Endothelial cell of umbilical vein (primary cell): Measurements from ENCODE around the gene GTPBP3. TPM values are rescaled to one million over a fixed set of nuclear protein-coding genes. Genes with fewer than 3 reads are reported as not detected.

ENCODE experiments used
- BruUV-seq: library from RNA; stranded (reverse); fragments of 400-500 nt; replicated peaks from 2 replicates; lab custom pipeline; 2021; lab: Mats Ljungman, UMichigan
- CTCF ChIA-PET: fragments of 300-600, 350-600 bp; sonication (Branson Sonifier 250); formaldehyde crosslinking; loops from one replicate; lab custom pipeline; 2021; ENCODE audit warnings: antibody characterized with exemption, inconsistent platforms; lab: Charles Lee
- POLR2A ChIA-PET: fragments of 300-600, 350-600 bp; sonication (Branson Sonifier 250); formaldehyde crosslinking; loops from one replicate; lab custom pipeline; 2021; ENCODE audit warnings: antibody characterized with exemption, inconsistent platforms; lab: Charles Lee
- DNase-seq: peaks from one replicate; pipeline ENCODE4 v3.0.0-alpha.2; 2011; ENCODE audit warnings: low read depth, low spot score
- FAIRE-seq: peaks from 2 replicates; lab custom pipeline; 2011; peaks lifted over from hg19 to GRCh38; lab: Jason Lieb, UNC
- H2AFZ ChIP-seq: 2 replicates; pipeline ENCODE4 v1.6.0; 2012; ENCODE audit warnings: low read depth, low read length, control low read depth, inconsistent platforms
- H3K27ac ChIP-seq: 2 replicates; pipeline ENCODE4 v1.5.1; 2011; ENCODE audit warnings: low read depth, mild to moderate bottlenecking, control low read depth, low read length, moderate library complexity; ENCODE audit not compliant: insufficient read depth
- H3K27me3 ChIP-seq, 2 experiments: 2 replicates each; pipeline versions ENCODE4 v1.6.0 to v1.6.1; 2011; ENCODE audit warnings: low read length in 2 of 2, mixed read lengths in 1 of 2; ENCODE audit not compliant: control insufficient read depth in 2 of 2, insufficient read depth in 2 of 2
- H3K36me3 ChIP-seq, 2 experiments: 2 replicates in 1 of 2; 3 replicates in 1 of 2; pipeline ENCODE4 v1.5.1; 2011; ENCODE audit warnings: low read length in 2 of 2, mild to moderate bottlenecking in 1 of 2, moderate library complexity in 1 of 2; ENCODE audit not compliant: control insufficient read depth in 2 of 2, insufficient read depth in 2 of 2; ENCODE audit errors: extremely low read depth in 1 of 2
- H3K4me1 ChIP-seq: 3 replicates; pipeline ENCODE4 v1.5.1; 2011; ENCODE audit warnings: mild to moderate bottlenecking, low read length; ENCODE audit not compliant: control insufficient read depth, insufficient read depth; ENCODE audit errors: extremely low read depth
- H3K4me2 ChIP-seq: 2 replicates; pipeline ENCODE4 v1.6.1; 2011; ENCODE audit warnings: low read length, control low read depth, mixed read lengths; ENCODE audit not compliant: insufficient read depth
- H3K4me3 ChIP-seq, 3 experiments: fragments of 200-600 bp in 1 of 3; sonication (generic), shearing (Covaris generic) in 1 of 3; replicated peaks in 1 of 3; 2 replicates each; pipeline ENCODE4 v1.5.1; 2011 to 2016; ENCODE audit warnings: control low read depth in 3 of 3, low read length in 3 of 3, mild to moderate bottlenecking in 2 of 3, inconsistent platforms in 1 of 3, low read depth in 1 of 3, moderate library complexity in 1 of 3; ENCODE audit not compliant: insufficient read depth in 1 of 3
- H3K79me2 ChIP-seq: 2 replicates; pipeline ENCODE4 v1.6.0; 2012; ENCODE audit warnings: low read length, inconsistent platforms; ENCODE audit not compliant: control insufficient read depth, insufficient read depth
- H3K9ac ChIP-seq: replicated peaks from 2 replicates; pipeline ENCODE3; 2011; ENCODE audit warnings: low read length, control low read depth; ENCODE audit not compliant: insufficient read depth; ENCODE audit errors: extremely low read depth
- H3K9me1 ChIP-seq: replicated peaks from 3 replicates; pipeline ENCODE4 v1.6.0; 2011; ENCODE audit warnings: mild to moderate bottlenecking, low read length; ENCODE audit not compliant: control insufficient read depth, insufficient read depth; ENCODE audit errors: extremely low read depth
- H3K9me3 ChIP-seq: replicated peaks from 2 replicates; pipeline ENCODE4 v1.5.1; 2012; ENCODE audit warnings: low read length, inconsistent platforms; ENCODE audit not compliant: control insufficient read depth, insufficient read depth
- H4K20me1 ChIP-seq: replicated peaks from 2 replicates; pipeline ENCODE3; 2011; ENCODE audit warnings: mild to moderate bottlenecking, low read length; ENCODE audit not compliant: control insufficient read depth, insufficient read depth; ENCODE audit errors: extremely low read depth
- EZH2 ChIP-seq: IDR thresholded peaks from 2 replicates; pipeline ENCODE4 v1.6.1; 2012; ENCODE audit warnings: borderline replicate concordance, low read depth, mild to moderate bottlenecking, moderate library complexity, low read length, inconsistent platforms; ENCODE audit not compliant: severe bottlenecking
- GATA2 ChIP-seq: IDR thresholded peaks from 2 replicates; pipeline ENCODE4 v1.7.0; 2011; ENCODE audit warnings: low read depth, mild to moderate bottlenecking, moderate library complexity, mixed read lengths, low read length; ENCODE audit not compliant: insufficient read length, insufficient read depth
- JUN ChIP-seq: IDR thresholded peaks from 2 replicates; pipeline ENCODE4 v1.6.1; 2011; ENCODE audit warnings: borderline replicate concordance, low read depth; ENCODE audit not compliant: insufficient read length, insufficient read depth
- MYC ChIP-seq: IDR thresholded peaks from one replicate; pipeline ENCODE4 v1.6.1; 2011; ENCODE audit warnings: mild to moderate bottlenecking, low read depth, low read length
- POLR2A ChIP-seq: IDR thresholded peaks from 2 replicates; pipeline ENCODE4 v1.6.1; 2012; ENCODE audit warnings: low read depth, mild to moderate bottlenecking, control low read depth, low read length
- POLR2AphosphoS5 ChIP-seq: IDR thresholded peaks from 2 replicates; pipeline ENCODE4 v1.6.1; 2012; ENCODE audit warnings: low read depth, mild to moderate bottlenecking, control low read depth, low read length, moderate library complexity; ENCODE audit not compliant: insufficient read depth
- dilution Hi-C: fragments of 300-500 bp; cut with MboI; formaldehyde crosslinking; loops from one replicate; pipeline ENCODE4 v1.15.0; 2019; ENCODE audit warnings: low sequenced_read_pairs; ENCODE audit not compliant: extremely low pct_ligation_motif_present
- intact Hi-C: fragments of 100-400 bp; cut with micrococcal nuclease; formaldehyde crosslinking; loops from one replicate; pipeline ENCODE4 v1.10.0; 2022
- polyA plus RNA-seq, 4 experiments: library from polyadenylated mRNA; depleted of rRNA in 3 of 4; stranded (reverse) in 3 of 4; unstranded in 1 of 4; fragments of >200 nt; gene quantifications; 2 replicates each; pipeline versions ENCODE4 v1.2.1 to v1.2.3, GENCODE V29; 2011 to 2012; ENCODE audit warnings: missing spikeins in 1 of 4
- total RNA-seq: library from RNA; stranded (reverse); gene quantifications from 2 replicates; pipeline ENCODE4 v1.2.3, GENCODE V29; 2021
- TF ChIP-seq, protein P1 (sequence below), 2 donors: IDR thresholded peaks; 1 replicate in 1 of 2; 2 replicates in 1 of 2; pipeline ENCODE4 v1.5.1; 2011; ENCODE audit warnings: low read length in 2 of 2, mild to moderate bottlenecking in 2 of 2, moderate library complexity in 2 of 2, control low read depth in 1 of 2, inconsistent platforms in 1 of 2, low read depth in 1 of 2; ENCODE audit not compliant: insufficient read depth in 1 of 2; ENCODE audit errors: extremely low read depth in 1 of 2

Gene GTPBP3
- total and polyA plus RNA-seq, 2 donors (not counting 3 experiments of a cell fraction or from before 2014, with no cell fraction given): 12.7 to 34.7 TPM

DNA sequence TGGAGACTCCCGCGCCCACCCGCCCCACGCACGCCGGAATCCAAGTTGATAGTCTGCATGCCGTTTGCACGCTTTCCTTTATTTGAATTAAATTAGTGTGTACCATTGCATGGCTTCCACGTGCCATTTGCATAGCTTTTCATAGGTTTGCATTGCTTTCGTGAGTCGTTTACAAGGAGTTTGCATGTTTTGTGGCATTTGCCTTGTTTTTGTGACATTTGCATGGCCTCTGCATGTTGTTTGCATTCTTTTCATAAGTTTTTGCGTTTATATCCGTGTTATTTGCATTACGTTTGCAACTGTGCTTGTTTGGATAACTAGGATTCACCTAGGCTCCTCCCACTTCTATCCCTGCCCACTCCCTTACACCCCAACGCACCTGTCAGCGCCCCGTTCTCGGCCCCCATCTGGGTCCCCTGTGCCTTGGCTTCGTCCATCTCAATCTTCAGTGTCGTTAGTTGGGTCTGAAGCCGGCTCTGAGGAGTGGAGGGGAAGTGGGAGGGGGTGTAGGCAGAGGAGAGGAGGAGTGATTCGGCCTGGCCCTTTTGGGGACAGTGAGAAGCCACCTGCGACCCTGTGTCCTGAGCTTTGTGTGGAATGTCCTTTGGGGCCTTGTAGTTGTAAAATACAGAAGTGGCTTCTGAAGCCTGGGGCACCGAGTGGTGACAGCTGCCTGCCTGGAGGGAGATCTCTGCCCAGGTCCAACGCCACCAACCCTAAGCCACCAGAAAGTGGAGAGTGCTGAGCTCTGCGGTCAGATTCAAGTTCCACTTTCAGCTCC, 54.2 kb downstream of the GTPBP3 start:
- dilution Hi-C loops (no loop called here), intact Hi-C loops (loop anchor here (1.0 kb wide), 2 partner anchors 45 to 99 kb away; no protein-coding TSS in a partner anchor)
- no peaks in the 10 kb centered on the region for H3K36me3 ChIP-seq
- BruUV-seq: no TSS peak
- POLR2A ChIA-PET: interaction anchor here (0.7 to 1.4 kb wide), 3 partner anchors 12 to 468 kb away, joined by 3 to 5 read pairs (median 3); partner anchors contain the start of gene MVB12A
- H3K9me1 ChIP-seq: no peaks in the 10 kb centered on the region
- FAIRE-seq (no peak), DNase-seq (no peak)
- H2AFZ ChIP-seq: peak overlapping the region; percentile 80
- CTCF ChIA-PET: interaction anchor here (0.7 to 3.2 kb wide), 14 partner anchors 17 to 162 kb away, joined by 3 to 12 read pairs (median 4); partner anchors contain the start of genes ABHD8, ANO8 and SLC27A1
- H4K20me1 ChIP-seq: no peaks in the 10 kb centered on the region
- H3K79me2 ChIP-seq: no peaks in the 10 kb centered on the region
- H3K27me3 ChIP-seq: peaks cover 6% of the 10 kb centered on the region in 2 experiments
- peak overlapping the region; percentile 77 for H3K4me2 ChIP-seq
- no peak for TF ChIP-seq EZH2
- TF ChIP-seq POLR2AphosphoS5: no peak
- no peak for TF ChIP-seq GATA2
- TF ChIP-seq MYC: no peak
- TF ChIP-seq JUN: no peak
- no peak for TF ChIP-seq POLR2A
- TF ChIP-seq, protein P1, sequence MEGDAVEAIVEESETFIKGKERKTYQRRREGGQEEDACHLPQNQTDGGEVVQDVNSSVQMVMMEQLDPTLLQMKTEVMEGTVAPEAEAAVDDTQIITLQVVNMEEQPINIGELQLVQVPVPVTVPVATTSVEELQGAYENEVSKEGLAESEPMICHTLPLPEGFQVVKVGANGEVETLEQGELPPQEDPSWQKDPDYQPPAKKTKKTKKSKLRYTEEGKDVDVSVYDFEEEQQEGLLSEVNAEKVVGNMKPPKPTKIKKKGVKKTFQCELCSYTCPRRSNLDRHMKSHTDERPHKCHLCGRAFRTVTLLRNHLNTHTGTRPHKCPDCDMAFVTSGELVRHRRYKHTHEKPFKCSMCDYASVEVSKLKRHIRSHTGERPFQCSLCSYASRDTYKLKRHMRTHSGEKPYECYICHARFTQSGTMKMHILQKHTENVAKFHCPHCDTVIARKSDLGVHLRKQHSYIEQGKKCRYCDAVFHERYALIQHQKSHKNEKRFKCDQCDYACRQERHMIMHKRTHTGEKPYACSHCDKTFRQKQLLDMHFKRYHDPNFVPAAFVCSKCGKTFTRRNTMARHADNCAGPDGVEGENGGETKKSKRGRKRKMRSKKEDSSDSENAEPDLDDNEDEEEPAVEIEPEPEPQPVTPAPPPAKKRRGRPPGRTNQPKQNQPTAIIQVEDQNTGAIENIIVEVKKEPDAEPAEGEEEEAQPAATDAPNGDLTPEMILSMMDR (IDR thresholded peaks at IDR 0.05; ENCODE audit: extremely low read depth in 1 of 2, insufficient read depth in 1 of 2, low read depth in 1 of 2, low read length in 2 of 2): no peak
- H3K9ac ChIP-seq: no peak overlapping the region
- H3K27ac ChIP-seq: no peak overlapping the region
- peak overlapping the region in 2 of 3 experiments; percentile 6 to 13 for H3K4me3 ChIP-seq
- no peaks in the 10 kb centered on the region for H3K9me3 ChIP-seq
- H3K4me1 ChIP-seq: peaks cover 16% of the 10 kb centered on the region

Other genes with a start within 250 kb of the GTPBP3 start
- 21.2 and 21.3 TPM in 2 replicates for gene USE1, start 122.2 kb upstream of the GTPBP3 start, total RNA-seq
- gene USE1, start 122.2 kb upstream of the GTPBP3 start, polyA plus RNA-seq: 27.6 and 29.8 TPM in 2 replicates
- 12.5 and 13.0 TPM in 2 replicates for gene OCEL1, start 111.3 kb upstream of the GTPBP3 start, total RNA-seq
- 7.4 and 7.7 TPM in 2 replicates for gene OCEL1, start 111.3 kb upstream of the GTPBP3 start, polyA plus RNA-seq
- 36.1 and 39.2 TPM in 2 replicates for gene NR2F6, start 91.6 kb upstream of the GTPBP3 start, total RNA-seq
- gene NR2F6, start 91.6 kb upstream of the GTPBP3 start, polyA plus RNA-seq: 38.9 and 53.7 TPM in 2 replicates
- gene USHBP1, start 72.8 kb upstream of the GTPBP3 start, total RNA-seq: 14.8 and 19.4 TPM in 2 replicates
- 16.2 and 20.4 TPM in 2 replicates for gene USHBP1, start 72.8 kb upstream of the GTPBP3 start, polyA plus RNA-seq
- 110 and 118 TPM in 2 replicates for gene BABAM1, start 70.1 kb upstream of the GTPBP3 start, total RNA-seq
- 129 and 140 TPM in 2 replicates for gene BABAM1, start 70.1 kb upstream of the GTPBP3 start, polyA plus RNA-seq
- gene ANKLE1, start 55.7 kb upstream of the GTPBP3 start, total RNA-seq: 3.1 and 5.2 TPM in 2 replicates
- gene ANKLE1, start 55.7 kb upstream of the GTPBP3 start, polyA plus RNA-seq: 1.9 and 2.8 TPM in 2 replicates
- 5.9 and 6.8 TPM in 2 replicates for gene ABHD8, start 34.1 kb upstream of the GTPBP3 start, total RNA-seq
- gene ABHD8, start 34.1 kb upstream of the GTPBP3 start, polyA plus RNA-seq: 8.7 and 12.7 TPM in 2 replicates
- gene MRPL34, start 31.7 kb upstream of the GTPBP3 start, total RNA-seq: 55.7 and 61.6 TPM in 2 replicates
- 45.5 and 50.1 TPM in 2 replicates for gene MRPL34, start 31.7 kb upstream of the GTPBP3 start, polyA plus RNA-seq
- gene DDA1, start 28.0 kb upstream of the GTPBP3 start, total RNA-seq: 64.7 and 81.1 TPM in 2 replicates
- gene DDA1, start 28.0 kb upstream of the GTPBP3 start, polyA plus RNA-seq: 52.9 and 60.5 TPM in 2 replicates
- gene ANO8, start 2.7 kb upstream of the GTPBP3 start, total RNA-seq: 6.8 and 7.5 TPM in 2 replicates
- 3.5 and 3.8 TPM in 2 replicates for gene ANO8, start 2.7 kb upstream of the GTPBP3 start, polyA plus RNA-seq
- 5.7 and 11.1 TPM in 2 replicates for gene PLVAP, start 39.8 kb downstream of the GTPBP3 start, total RNA-seq
- 16.9 and 19.9 TPM in 2 replicates for gene PLVAP, start 39.8 kb downstream of the GTPBP3 start, polyA plus RNA-seq
- not detected in 2 replicates for gene CCDC194, start 56.6 kb downstream of the GTPBP3 start, total RNA-seq
- gene CCDC194, start 56.6 kb downstream of the GTPBP3 start, polyA plus RNA-seq: 0.11 and 0.12 TPM in 2 replicates
- gene BST2, start 68.1 kb downstream of the GTPBP3 start, total RNA-seq: 20.7 and 21.2 TPM in 2 replicates
- 145 and 146 TPM in 2 replicates for gene BST2, start 68.1 kb downstream of the GTPBP3 start, polyA plus RNA-seq
- gene MVB12A, start 82.5 kb downstream of the GTPBP3 start, total RNA-seq: 58.1 and 63.3 TPM in 2 replicates
- 88.8 and 109 TPM in 2 replicates for gene MVB12A, start 82.5 kb downstream of the GTPBP3 start, polyA plus RNA-seq
- gene TMEM221, start 111.1 kb downstream of the GTPBP3 start, total RNA-seq: not detected in 2 replicates
- gene TMEM221, start 111.1 kb downstream of the GTPBP3 start, polyA plus RNA-seq: 0.06 and 0.08 TPM in 2 replicates
- gene NXNL1, start 123.4 kb downstream of the GTPBP3 start, total RNA-seq: not detected in 2 replicates
- not detected in 2 replicates for gene NXNL1, start 123.4 kb downstream of the GTPBP3 start, polyA plus RNA-seq
- 13.5 and 14.9 TPM in 2 replicates for gene SLC27A1, start 133.0 kb downstream of the GTPBP3 start, total RNA-seq
- 10.4 and 11.9 TPM in 2 replicates for gene SLC27A1, start 133.0 kb downstream of the GTPBP3 start, polyA plus RNA-seq
- 99.2 and 110 TPM in 2 replicates for gene PGLS, start 174.1 kb downstream of the GTPBP3 start, total RNA-seq
- 139 and 204 TPM in 2 replicates for gene PGLS, start 174.1 kb downstream of the GTPBP3 start, polyA plus RNA-seq
- gene COLGALT1, start 218.1 kb downstream of the GTPBP3 start, total RNA-seq: 240 and 263 TPM in 2 replicates
- gene COLGALT1, start 218.1 kb downstream of the GTPBP3 start, polyA plus RNA-seq: 355 and 406 TPM in 2 replicates